Measurements from ENCODE around the gene PPP6R2.
A peak's percentile ranks its signal among the peaks of the same experiment; 100 is the strongest.

PPP6R2 gene

GRCh38 chr22:50342651-50343540 lies at the start of gene PPP6R2:
Gene PPP6R2, plus strand, starts transcription at chr22:50343327. Its CDS starts 50,582 bp downstream, at chr22:50393909.
- peak; percentile 77 for DNase-seq

- DNase-seq: peak; percentile 94
Observed at GRCh38 chr22:50293441-50294318, 49.4 kb upstream of the PPP6R2 start.

GRCh38 chr22:50294319-50294656 lies 48.8 kb upstream of the PPP6R2 start:
- DNase-seq: no peak

- DNase-seq: no peak
Observed at GRCh38 chr22:50296658-50297490, 46.3 kb upstream of the PPP6R2 start.

GRCh38 chr22:50297510-50298265 lies 45.4 kb upstream of the PPP6R2 start:
- no peak for DNase-seq

- DNase-seq: no peak
Observed at GRCh38 chr22:50298266-50298637, 44.9 kb upstream of the PPP6R2 start.

- DNase-seq: no peak
Observed at GRCh38 chr22:50298937-50299784, 44.0 kb upstream of the PPP6R2 start.

- no peak for DNase-seq
Observed at GRCh38 chr22:50299785-50300619, 43.1 kb upstream of the PPP6R2 start.

- DNase-seq: no peak
Observed at GRCh38 chr22:50300620-50301257, 42.4 kb upstream of the PPP6R2 start.

- DNase-seq: no peak
Observed at GRCh38 chr22:50301581-50301991, 41.5 kb upstream of the PPP6R2 start.

GRCh38 chr22:50302041-50302541 lies 41.0 kb upstream of the PPP6R2 start:
- peak; percentile 44 for DNase-seq

GRCh38 chr22:50302564-50302963 lies 40.6 kb upstream of the PPP6R2 start:
- no peak for DNase-seq

GRCh38 chr22:50303515-50303847 lies 39.6 kb upstream of the PPP6R2 start:
- DNase-seq: no peak

GRCh38 chr22:50303848-50304527 lies 39.1 kb upstream of the PPP6R2 start:
- no peak for DNase-seq

GRCh38 chr22:50304528-50305392 lies 38.4 kb upstream of the PPP6R2 start:
- peak; percentile 42 for DNase-seq

GRCh38 chr22:50305393-50305922 lies 37.7 kb upstream of the PPP6R2 start:
- DNase-seq: no peak

- DNase-seq: peak; percentile 98
Observed at GRCh38 chr22:50305923-50306566, 37.1 kb upstream of the PPP6R2 start.

Measured in EL (cell line).